ENCODE results near the gene FES. TPM values are rescaled to one million over a fixed set of nuclear protein-coding genes. Genes with fewer than 3 reads are reported as not detected.
"Not testable (repeated sequence)": the region's sequence is repeated elsewhere in the genome, so short reads cannot be mapped to it uniquely, and the experiment has no call there.

The FES gene
- polyA plus RNA-seq, 3 donors, result 140 to 260 (median 157) TPM

GRCh38 chr15:90895571-90896117 lies 11.3 kb downstream of the FES start:
- H3K27ac Mint-ChIP-seq, result peak overlapping the region; percentile 33 to 89 (median 61)
- 77% methylated on average over 10 of the region's 10 CpGs for WGBS (ENCODE audit: insufficient coverage)
- H3K27me3 ChIP-seq (ENCODE audit: control insufficient read depth in 2 of 2, insufficient read depth in 2 of 2, low read length in 2 of 2), result no peaks in the 10 kb centered on the region
- intact Hi-C loops (cut with micrococcal nuclease), result loop anchor here in 1 of 2 donors (5.0 kb wide), 1 partner anchor 37 kb away; the partner anchor contains the start of gene HDDC3
- H3K4me3 ChIP-seq (replicated peaks in 1 of 3; ENCODE audit: low read depth in 2 of 3, low read length in 3 of 3), result no peak overlapping the region
- peaks cover 35 to 42% of the 10 kb centered on the region in 2 donors for H3K4me1 ChIP-seq (ENCODE audit: control insufficient read depth in 1 of 2, insufficient read depth in 2 of 2, low read length in 2 of 2)
- H3K4me1 Mint-ChIP-seq, result peaks cover 31% of the 10 kb centered on the region
- peaks cover 0 to 3% (median 2%) of the 10 kb centered on the region in 3 donors for H3K27me3 Mint-ChIP-seq (ENCODE audit: low read depth in 3 of 3)
- H3K79me2 ChIP-seq (ENCODE audit: insufficient read depth, low read length), result peaks cover 31% of the 10 kb centered on the region
- H3K4me3 Mint-ChIP-seq, result no peak overlapping the region
- no peak overlapping the region for H3K4me2 ChIP-seq (replicated peaks; ENCODE audit: extremely low read depth, low read length, poor library complexity, severe bottlenecking)
- H3K36me3 Mint-ChIP-seq, result peaks cover 42 to 60% of the 10 kb centered on the region in 2 donors
- no peak overlapping the region for H2AFZ ChIP-seq (ENCODE audit: insufficient read depth, low read depth, low read length, poor library complexity, severe bottlenecking)
- DNase-seq, result no peak
- peak overlapping the region; percentile 68 to 80 for H3K27ac ChIP-seq (ENCODE audit: low read depth in 1 of 2, low read length in 2 of 2)
- peak; percentile 8 for TF ChIP-seq CTCF (IDR thresholded peaks at IDR 0.05)
- no peaks in the 10 kb centered on the region for H3K9me3 ChIP-seq (replicated peaks in 1 of 2; ENCODE audit: control insufficient read depth in 1 of 2, insufficient read depth in 1 of 2, low read length in 2 of 2)
- peaks cover 72% of the 10 kb centered on the region for H4K20me1 ChIP-seq (ENCODE audit: insufficient read depth, low read length)
- H3K9me3 Mint-ChIP-seq, result no peaks in the 10 kb centered on the region
- peaks cover 54 to 55% of the 10 kb centered on the region in 2 donors for H3K36me3 ChIP-seq (replicated peaks in 1 of 2; ENCODE audit: control insufficient read depth in 1 of 2, insufficient read depth in 2 of 2, low read length in 2 of 2)
- H3K9ac ChIP-seq (ENCODE audit: insufficient read depth, low read length, poor library complexity, severe bottlenecking), result no peak overlapping the region

- H2AFZ ChIP-seq (ENCODE audit: insufficient read depth, low read depth, low read length, poor library complexity, severe bottlenecking); H3K9me3 ChIP-seq (replicated peaks in 1 of 2; ENCODE audit: control insufficient read depth in 1 of 2, insufficient read depth in 1 of 2, low read length in 2 of 2); H3K9ac ChIP-seq (ENCODE audit: insufficient read depth, low read length, poor library complexity, severe bottlenecking); H3K27me3 Mint-ChIP-seq (ENCODE audit: low read depth in 3 of 3); H3K9me3 Mint-ChIP-seq; H3K27me3 ChIP-seq (ENCODE audit: control insufficient read depth in 2 of 2, insufficient read depth in 2 of 2, low read length in 2 of 2): not testable (repeated sequence)
- Histone ChIP-seq H3K4me1 (ENCODE audit: control insufficient read depth in 1 of 2, insufficient read depth in 2 of 2, low read length in 2 of 2) (peaks cover 42 to 50% of the 10 kb centered on the region in 2 donors), H4K20me1 (ENCODE audit: insufficient read depth, low read length) (peaks cover 57% of the 10 kb centered on the region), H3K27ac (ENCODE audit: low read depth in 1 of 2, low read length in 2 of 2) (peak overlapping the region; percentile 68 to 80), H3K4me2 (replicated peaks; ENCODE audit: extremely low read depth, low read length, poor library complexity, severe bottlenecking) (peak overlapping the region; percentile 17), H3K4me3 (replicated peaks in 1 of 3; ENCODE audit: low read depth in 2 of 3, low read length in 3 of 3) (peak overlapping the region in 1 of 3 experiments; percentile 30), H3K79me2 (ENCODE audit: insufficient read depth, low read length) (peaks cover 16% of the 10 kb centered on the region), H3K36me3 (replicated peaks in 1 of 2; ENCODE audit: control insufficient read depth in 1 of 2, insufficient read depth in 2 of 2, low read length in 2 of 2) (peaks cover 39 to 40% of the 10 kb centered on the region in 2 donors)
- H3K4me1 Mint-ChIP-seq, result peaks cover 42% of the 10 kb centered on the region
- peak; percentile 75 to 88 (median 86) for DNase-seq
- intact Hi-C loops (cut with micrococcal nuclease), result loop anchor here in 1 of 2 donors (5.0 kb wide), 1 partner anchor 35 kb away; the partner anchor contains the start of gene HDDC3
- H3K4me3 Mint-ChIP-seq, result peak overlapping the region in 1 of 2 donors; percentile 63
- TF ChIP-seq CTCF (IDR thresholded peaks at IDR 0.05), result peak; percentile 18
- 50% methylated on average over 2 of the region's 14 CpGs for WGBS (ENCODE audit: insufficient coverage)
- peaks cover 33 to 45% of the 10 kb centered on the region in 2 donors for H3K36me3 Mint-ChIP-seq
- H3K27ac Mint-ChIP-seq, result peak overlapping the region; percentile 85 to 94 (median 89)
These were observed 12.9 kb downstream of the FES start for GRCh38 chr15:90897131-90897655.
